SU-DHL-6 (cell line): ENCODE results near the gene UQCRQ.
"Not testable (repeated sequence)": the region's sequence is repeated elsewhere in the genome, so short reads cannot be mapped to it uniquely, and the experiment has no call there.

Experiments used
- EZH2phosphoT487 ChIP-seq: fragments of 200-600 bp; sonication (generic), shearing (Covaris generic); conservative IDR thresholded peaks from 2 replicates; pipeline ENCODE4 v1.6.1; 2018; ENCODE audit warnings: mild to moderate bottlenecking, antibody characterized with exemption, low read length, moderate library complexity, mixed read lengths
- TF ChIP-seq, protein P1 (sequence below): fragments of 200-600 bp; sonication (generic); IDR thresholded peaks from one replicate; pipeline ENCODE4 v1.5.1; 2017; ENCODE audit warnings: antibody characterized with exemption, mild to moderate bottlenecking, low read length, moderate library complexity; ENCODE audit not compliant: insufficient read depth, poor library complexity, severe bottlenecking

DNA sequence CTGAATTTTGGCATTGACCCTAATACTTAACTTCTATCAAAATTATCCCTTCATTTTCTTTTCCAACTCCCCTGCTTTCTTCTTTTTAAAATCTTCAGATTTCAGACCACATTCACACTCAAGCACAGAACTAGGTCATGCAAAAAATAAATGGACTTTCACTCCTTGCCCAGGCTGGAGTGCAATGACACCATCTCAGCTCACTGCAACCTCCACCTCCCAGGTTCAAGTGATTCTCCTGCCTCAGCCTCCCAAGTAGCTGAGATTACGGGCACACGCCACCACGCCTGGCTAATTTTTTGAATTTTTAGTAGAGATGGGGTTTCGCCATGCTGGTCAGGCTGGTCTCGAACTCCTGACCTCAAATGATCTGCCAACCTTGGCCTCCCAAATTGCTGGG, 11.4 kb upstream of the UQCRQ start:
- TF ChIP-seq, protein P1, sequence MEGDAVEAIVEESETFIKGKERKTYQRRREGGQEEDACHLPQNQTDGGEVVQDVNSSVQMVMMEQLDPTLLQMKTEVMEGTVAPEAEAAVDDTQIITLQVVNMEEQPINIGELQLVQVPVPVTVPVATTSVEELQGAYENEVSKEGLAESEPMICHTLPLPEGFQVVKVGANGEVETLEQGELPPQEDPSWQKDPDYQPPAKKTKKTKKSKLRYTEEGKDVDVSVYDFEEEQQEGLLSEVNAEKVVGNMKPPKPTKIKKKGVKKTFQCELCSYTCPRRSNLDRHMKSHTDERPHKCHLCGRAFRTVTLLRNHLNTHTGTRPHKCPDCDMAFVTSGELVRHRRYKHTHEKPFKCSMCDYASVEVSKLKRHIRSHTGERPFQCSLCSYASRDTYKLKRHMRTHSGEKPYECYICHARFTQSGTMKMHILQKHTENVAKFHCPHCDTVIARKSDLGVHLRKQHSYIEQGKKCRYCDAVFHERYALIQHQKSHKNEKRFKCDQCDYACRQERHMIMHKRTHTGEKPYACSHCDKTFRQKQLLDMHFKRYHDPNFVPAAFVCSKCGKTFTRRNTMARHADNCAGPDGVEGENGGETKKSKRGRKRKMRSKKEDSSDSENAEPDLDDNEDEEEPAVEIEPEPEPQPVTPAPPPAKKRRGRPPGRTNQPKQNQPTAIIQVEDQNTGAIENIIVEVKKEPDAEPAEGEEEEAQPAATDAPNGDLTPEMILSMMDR, result not testable (repeated sequence)
- TF ChIP-seq EZH2phosphoT487, result not testable (repeated sequence)
